ENCODE results near the gene CDHR1. TPM values are rescaled to one million over a fixed set of nuclear protein-coding genes. Genes with fewer than 3 reads are reported as not detected.

The CDHR1 gene
- total and polyA plus RNA-seq, 2 of the 8 experiments (the other 6 are each of a cell fraction or from before 2014, with no cell fraction given): 3.9 to 10.5 TPM

- WGBS, 2 experiments (ENCODE audit: extremely low coverage in 1 of 2, insufficient coverage in 1 of 2, insufficient read length in 1 of 2, insufficient replicate concordance in 2 of 2, low coverage in 1 of 2, low lambda C conversion rate in 2 of 2, missing lambda C conversion rate in 1 of 2): 84% methylated on average over 6 of the region's 6 CpGs; no CpG with 5 or more reads in 1 of the 2 experiments
- DNase-seq (ENCODE audit: low read depth in 1 of 2, low spot score in 2 of 2): no peak
Measured at GRCh38 chr10:84175436-84175835, 18.9 kb upstream of the CDHR1 start.

More at GRCh38 chr10:84175436-84175835, 18.9 kb upstream of the CDHR1 start:
- H3K23ac ChIP-seq (ENCODE audit: insufficient read length): no peak overlapping the region
- H4K8ac ChIP-seq (ENCODE audit: extremely low read depth, insufficient read depth, low read length): no peak overlapping the region
- H3K9ac ChIP-seq (replicated peaks in 1 of 4; ENCODE audit: extremely low read depth in 1 of 4, low read depth in 3 of 4, low read length in 3 of 4): no peak overlapping the region
- no peak overlapping the region for H3K4ac ChIP-seq (replicated peaks; ENCODE audit: insufficient read length, low read depth, low read length)
- no peak overlapping the region for H3K4me3 ChIP-seq (ENCODE audit: extremely low read depth in 1 of 4, insufficient read depth in 2 of 4, low read depth in 3 of 4, low read length in 4 of 4)
- H4K91ac ChIP-seq (replicated peaks; ENCODE audit: insufficient read length, low read length): no peak overlapping the region
- H3K79me2 ChIP-seq (ENCODE audit: control insufficient read depth in 1 of 2, insufficient read depth in 2 of 2, low read length in 2 of 2): no peaks in the 10 kb centered on the region
- H3K4me1 ChIP-seq (replicated peaks in 1 of 4; ENCODE audit: control insufficient read depth in 3 of 4, insufficient read depth in 4 of 4, low read length in 3 of 4): peaks cover 0 to 2% (median 0%) of the 10 kb centered on the region in 4 experiments; a peak in 2 of 7 replicates
- no peak overlapping the region for H4K5ac ChIP-seq (ENCODE audit: insufficient read length, low read depth, low read length)
- no peak for FAIRE-seq
- no peak overlapping the region for H2AK5ac ChIP-seq (ENCODE audit: low read depth, low read length)
- peaks cover 0 to 1% of the 10 kb centered on the region in 2 experiments; a peak in 1 of 4 replicates for H3K9me3 ChIP-seq (ENCODE audit: insufficient read depth in 2 of 2, low read depth in 1 of 2, low read length in 1 of 2)
- H2BK120ac ChIP-seq (replicated peaks; ENCODE audit: low read depth, low read length): no peak overlapping the region
- no peak overlapping the region for H2AFZ ChIP-seq (ENCODE audit: low read length)
- no peak overlapping the region for H2BK12ac ChIP-seq (ENCODE audit: low read depth, low read length)
- no peak overlapping the region for H3K4me2 ChIP-seq (ENCODE audit: insufficient read depth in 1 of 2, low read depth in 2 of 2, low read length in 2 of 2)
- H3K18ac ChIP-seq (ENCODE audit: extremely low read depth, low read length): no peak overlapping the region
- no peaks in the 10 kb centered on the region for H3K27me3 ChIP-seq (replicated peaks in 1 of 4; ENCODE audit: control insufficient read depth in 3 of 4, extremely low read depth in 1 of 4, insufficient read depth in 3 of 4, low read length in 3 of 4)
- no peak overlapping the region for H2BK20ac ChIP-seq (ENCODE audit: low read length)
- H2BK15ac ChIP-seq (ENCODE audit: low read length): no peak overlapping the region
- no peak overlapping the region for H3K14ac ChIP-seq (ENCODE audit: insufficient read length)
- ChIA-PET CTCF (ENCODE audit: partially characterized antibody) (interaction anchor here (0.9 kb wide), 1 partner anchor 27 kb away, joined by 3 read pairs; no protein-coding TSS in a partner anchor), POLR2A (ENCODE audit: partially characterized antibody) (interaction anchor here (0.6 kb wide), 1 partner anchor 10 kb away, joined by 3 read pairs; no protein-coding TSS in a partner anchor)
- H3K79me1 ChIP-seq (ENCODE audit: low read depth, low read length): no peaks in the 10 kb centered on the region
- TF ChIP-seq RAD21 (IDR thresholded peaks at IDR 0.05 in 1 of 2, conservative IDR thresholded peaks at IDR 0.05 in 1 of 2; ENCODE audit: low read depth in 2 of 2, low read length in 2 of 2) (no peak), TEAD4 (IDR thresholded peaks at IDR 0.05; ENCODE audit: low read depth, low read length) (no peak), EZH2 (IDR thresholded peaks at IDR 0.05; ENCODE audit: low read depth, low read length, severe bottlenecking) (no peak)
- no peak overlapping the region for H3K56ac ChIP-seq (replicated peaks; ENCODE audit: insufficient read length, low read depth, low read length)
- H3K27ac ChIP-seq (ENCODE audit: low read depth, low read length): no peak overlapping the region
- H3K36me3 ChIP-seq (ENCODE audit: control insufficient read depth in 2 of 4, insufficient read depth in 4 of 4, low read length in 3 of 4): no peaks in the 10 kb centered on the region
- H4K20me1 ChIP-seq (replicated peaks in 1 of 2; ENCODE audit: control insufficient read depth in 1 of 2, insufficient read depth in 2 of 2, low read length in 2 of 2): peaks cover 0 to 7% of the 10 kb centered on the region in 2 experiments
- H3K23me2 ChIP-seq (ENCODE audit: low read depth, low read length): peaks cover 9% of the 10 kb centered on the region
- H2BK5ac ChIP-seq (ENCODE audit: low read depth, low read length): no peak overlapping the region

All from H1 (cell line).